HG03159 (cell line): ENCODE data around the gene COA1.
A peak's percentile ranks its signal among the peaks of the same experiment; 100 is the strongest.

Source experiments
- ATAC-seq: cut with Tn5 transposase; IDR thresholded peaks from one replicate; pipeline ENCODE4 v1.9.1; 2021; ENCODE audit warnings: mild to moderate bottlenecking, moderate library complexity; ENCODE audit not compliant: unreplicated experiment

The COA1 gene

GRCh38 chr7:43658718-43659548 is 70.4 kb downstream of the COA1 start:
- ATAC-seq, result no peak

- no peak for ATAC-seq
Measured at GRCh38 chr7:43656997-43657396, 72.3 kb downstream of the COA1 start.

GRCh38 chr7:43655584-43655983 is 73.7 kb downstream of the COA1 start:
- ATAC-seq, result no peak

GRCh38 chr7:43653891-43654504 is 75.3 kb downstream of the COA1 start:
- ATAC-seq, result no peak

- ATAC-seq, result no peak
Measured at GRCh38 chr7:43653466-43653865, 75.9 kb downstream of the COA1 start.

GRCh38 chr7:43652364-43652763 is 77.0 kb downstream of the COA1 start:
- ATAC-seq, result no peak

- ATAC-seq, result no peak
Measured at GRCh38 chr7:43650457-43651052, 78.8 kb downstream of the COA1 start.

- peak; percentile 70 for ATAC-seq
Measured at GRCh38 chr7:43649755-43650274, 79.5 kb downstream of the COA1 start.

- peak; percentile 47 for ATAC-seq
Measured at GRCh38 chr7:43648473-43649406, 80.6 kb downstream of the COA1 start.

GRCh38 chr7:43647673-43648472 is 81.5 kb downstream of the COA1 start:
- ATAC-seq, result no peak

- no peak for ATAC-seq
Measured at GRCh38 chr7:43647339-43647672, 82.0 kb downstream of the COA1 start.

- ATAC-seq, result no peak
Measured at GRCh38 chr7:43646603-43647338, 82.6 kb downstream of the COA1 start.

- ATAC-seq, result no peak
Measured at GRCh38 chr7:43645699-43646226, 83.6 kb downstream of the COA1 start.

- no peak for ATAC-seq
Measured at GRCh38 chr7:43643846-43644245, 85.5 kb downstream of the COA1 start.

GRCh38 chr7:43642897-43643630 is 86.3 kb downstream of the COA1 start:
- ATAC-seq, result no peak

GRCh38 chr7:43640679-43641078 is 88.6 kb downstream of the COA1 start:
- ATAC-seq, result no peak

GRCh38 chr7:43639858-43640491 is 89.3 kb downstream of the COA1 start:
- no peak for ATAC-seq
